ENCODE measurements around the gene TLR10.

GRCh38 chr4:38749336-38749735, 33.5 kb downstream of the TLR10 start:
- TF ChIP-seq CTCF (IDR thresholded peaks at IDR 0.05) (no peak), RCOR1 (IDR thresholded peaks at IDR 0.05; ENCODE audit: low read length) (no peak), GABPA (IDR thresholded peaks at IDR 0.05; ENCODE audit: low read depth) (no peak), YY1 (IDR thresholded peaks at IDR 0.05; ENCODE audit: low read depth) (no peak), TEAD4 (IDR thresholded peaks at IDR 0.05; ENCODE audit: borderline replicate concordance, insufficient read depth) (no peak), MAX (IDR thresholded peaks at IDR 0.05; ENCODE audit: low read depth) (no peak), RFX5 (IDR thresholded peaks at IDR 0.05; ENCODE audit: low read length) (no peak), RAD21 (IDR thresholded peaks at IDR 0.05; ENCODE audit: low read length) (no peak), EZH2phosphoT487 (IDR thresholded peaks at IDR 0.05; ENCODE audit: borderline replicate concordance, low read depth) (no peak), CHD2 (IDR thresholded peaks at IDR 0.05; ENCODE audit: low read length, partially characterized antibody) (no peak), TCF12 (IDR thresholded peaks at IDR 0.05) (no peak), POLR2AphosphoS5 (IDR thresholded peaks at IDR 0.05; ENCODE audit: low read depth, low read length) (no peak)

Measured in SK-N-SH (cell line).